GM13976 (cell line): ENCODE measurements around the gene TCF4.

Source experiments
- DNase-seq: peaks from one replicate; pipeline ENCODE4 v3.0.0; 2012; ENCODE audit warnings: low spot score
- in situ Hi-C: fragments of 300-500 bp; cut with MboI; formaldehyde crosslinking; loops from one replicate; pipeline ENCODE4 v1.12.0; 2022; ENCODE audit warnings: low sequenced_read_pairs, mixed read lengths, inconsistent platforms; ENCODE audit not compliant: unreplicated experiment
- TF ChIP-seq, protein P1 (sequence below): IDR thresholded peaks from 2 replicates; pipeline ENCODE4 v1.5.1; 2012; ENCODE audit warnings: borderline replicate concordance, mild to moderate bottlenecking; ENCODE audit not compliant: insufficient read depth; ENCODE audit errors: extremely low read depth, missing control alignments, control extremely low read depth

TCF4 gene

DNA sequence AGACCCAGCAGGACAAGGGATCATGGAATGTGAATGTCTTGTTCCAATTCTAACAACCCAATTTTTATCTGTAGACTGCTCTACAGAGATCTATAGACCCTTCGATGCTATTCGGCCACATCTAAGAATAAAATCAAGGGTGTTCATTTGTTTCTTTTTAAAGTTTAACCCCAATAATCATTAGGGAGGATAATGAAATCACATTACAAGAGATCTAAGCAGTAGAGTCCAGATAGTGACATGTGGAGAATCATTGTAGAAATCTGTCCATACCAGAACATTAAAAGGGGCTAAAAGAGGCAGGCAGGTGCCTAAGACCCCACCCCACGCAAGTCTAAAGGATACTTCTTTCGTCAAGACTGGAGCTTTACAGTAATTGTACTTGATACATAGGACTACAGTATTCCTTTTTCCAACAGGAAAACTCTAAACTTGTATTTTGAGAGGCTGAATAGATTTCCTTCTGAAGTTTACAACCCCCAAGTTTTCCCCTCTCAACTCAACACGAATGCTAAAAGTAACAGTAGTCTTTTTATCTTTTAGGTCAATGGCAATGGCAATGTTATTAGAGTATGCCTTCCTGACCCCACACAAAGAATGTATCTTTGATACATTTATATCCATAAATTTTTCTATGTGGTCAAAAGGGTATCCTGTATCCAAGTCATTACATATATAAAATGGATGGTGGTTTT is 183.7 kb downstream of the TCF4 start:
- TF ChIP-seq, protein P1, sequence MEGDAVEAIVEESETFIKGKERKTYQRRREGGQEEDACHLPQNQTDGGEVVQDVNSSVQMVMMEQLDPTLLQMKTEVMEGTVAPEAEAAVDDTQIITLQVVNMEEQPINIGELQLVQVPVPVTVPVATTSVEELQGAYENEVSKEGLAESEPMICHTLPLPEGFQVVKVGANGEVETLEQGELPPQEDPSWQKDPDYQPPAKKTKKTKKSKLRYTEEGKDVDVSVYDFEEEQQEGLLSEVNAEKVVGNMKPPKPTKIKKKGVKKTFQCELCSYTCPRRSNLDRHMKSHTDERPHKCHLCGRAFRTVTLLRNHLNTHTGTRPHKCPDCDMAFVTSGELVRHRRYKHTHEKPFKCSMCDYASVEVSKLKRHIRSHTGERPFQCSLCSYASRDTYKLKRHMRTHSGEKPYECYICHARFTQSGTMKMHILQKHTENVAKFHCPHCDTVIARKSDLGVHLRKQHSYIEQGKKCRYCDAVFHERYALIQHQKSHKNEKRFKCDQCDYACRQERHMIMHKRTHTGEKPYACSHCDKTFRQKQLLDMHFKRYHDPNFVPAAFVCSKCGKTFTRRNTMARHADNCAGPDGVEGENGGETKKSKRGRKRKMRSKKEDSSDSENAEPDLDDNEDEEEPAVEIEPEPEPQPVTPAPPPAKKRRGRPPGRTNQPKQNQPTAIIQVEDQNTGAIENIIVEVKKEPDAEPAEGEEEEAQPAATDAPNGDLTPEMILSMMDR: no peak
- no peak for DNase-seq
- in situ Hi-C loops: loop anchor here (10.0 to 25.0 kb wide), 2 partner anchors 383 to 1171 kb away; no protein-coding TSS in a partner anchor

DNA sequence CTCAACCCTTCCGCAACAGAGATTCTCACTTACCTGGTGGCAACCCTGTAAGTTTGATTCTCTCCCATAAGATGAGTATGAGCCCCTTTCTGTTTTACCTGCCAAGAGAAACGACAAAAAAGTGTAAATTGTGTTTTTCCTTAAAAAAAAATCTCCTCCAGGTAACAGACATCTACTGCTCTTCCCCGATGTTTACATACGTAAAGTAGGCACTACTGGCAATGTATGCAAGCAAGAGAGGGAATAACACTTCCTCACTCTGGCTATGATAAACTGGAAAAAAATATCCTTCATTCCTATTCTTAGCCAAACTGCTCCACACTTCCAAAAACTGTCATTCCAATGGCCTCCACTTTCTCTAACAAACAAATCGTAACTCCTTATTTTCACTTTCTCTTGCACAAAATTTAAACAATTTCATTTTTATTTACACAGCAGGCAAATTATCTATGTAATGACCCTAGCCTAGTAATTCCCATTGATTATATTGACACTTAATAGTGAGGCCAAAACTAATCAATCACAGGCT is 184.5 kb downstream of the TCF4 start:
- TF ChIP-seq, protein P1: no peak
- in situ Hi-C loops: loop anchor here (10.0 to 25.0 kb wide), 2 partner anchors 384 to 1171 kb away; no protein-coding TSS in a partner anchor
- DNase-seq: no peak

DNA sequence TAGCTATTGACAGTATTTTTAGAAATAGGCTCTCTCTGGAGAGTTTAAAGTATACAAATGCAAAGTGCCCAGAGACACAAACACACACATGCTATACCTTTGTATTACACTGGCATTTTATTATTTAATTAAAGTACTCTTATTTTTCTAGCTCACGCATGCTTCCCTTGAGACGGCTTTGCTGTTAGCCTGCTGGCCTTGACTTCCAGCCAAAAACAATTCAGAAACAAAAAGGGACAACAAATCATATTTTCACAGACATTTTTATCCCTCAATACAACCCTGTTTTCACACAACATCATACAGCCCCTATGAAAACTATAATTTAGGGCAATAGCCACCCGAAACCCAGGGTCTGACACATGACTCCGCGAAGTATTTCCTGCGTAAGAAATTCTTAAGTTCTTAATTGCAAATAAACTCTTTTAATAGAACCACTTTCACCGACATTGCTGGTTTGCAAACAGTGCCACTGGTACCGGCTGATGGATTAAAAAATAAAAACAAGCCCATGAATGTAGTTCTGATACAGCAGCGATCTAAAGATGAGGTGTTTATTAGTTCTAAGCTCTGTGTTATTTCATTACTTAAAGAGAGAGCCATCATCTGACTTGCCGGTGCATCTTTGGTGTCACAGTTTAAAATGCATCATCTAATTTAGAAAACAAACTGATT is 185.1 kb downstream of the TCF4 start:
- in situ Hi-C loops: loop anchor here (10.0 to 25.0 kb wide), 2 partner anchors 384 to 1172 kb away; no protein-coding TSS in a partner anchor
- no peak for DNase-seq

DNA sequence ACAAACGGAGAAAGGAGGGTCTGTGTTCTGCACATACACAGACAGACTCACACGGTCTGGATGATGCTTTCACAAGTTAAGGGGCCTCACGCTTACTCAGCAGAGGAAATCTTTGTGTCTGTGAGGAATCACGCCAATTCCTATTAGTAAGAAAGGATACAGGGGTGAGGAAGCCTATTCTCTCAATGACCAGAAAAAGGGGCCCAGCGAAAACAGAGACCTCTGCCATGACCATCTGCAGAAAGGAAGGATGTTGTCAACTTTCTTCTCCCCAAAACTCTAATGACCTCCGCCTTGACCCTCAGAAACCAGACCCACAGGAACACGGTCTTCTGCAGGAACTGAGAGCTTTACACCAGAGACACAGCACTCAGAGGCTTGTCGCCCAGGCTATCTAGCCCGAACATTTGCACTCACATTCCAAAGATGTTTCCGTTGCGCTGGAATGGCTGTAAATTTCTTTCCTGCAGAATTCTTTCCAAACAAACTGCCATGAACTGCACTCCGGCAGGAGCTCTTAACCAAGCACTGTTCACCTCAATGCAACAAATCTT is 186.3 kb downstream of the TCF4 start:
- DNase-seq: no peak
- TF ChIP-seq, protein P1: no peak
- in situ Hi-C loops: loop anchor here (10.0 to 25.0 kb wide), 2 partner anchors 386 to 1173 kb away; no protein-coding TSS in a partner anchor

More for the DNA sequence above, 185.1 kb downstream of the TCF4 start:
- TF ChIP-seq, protein P1: no peak

DNA sequence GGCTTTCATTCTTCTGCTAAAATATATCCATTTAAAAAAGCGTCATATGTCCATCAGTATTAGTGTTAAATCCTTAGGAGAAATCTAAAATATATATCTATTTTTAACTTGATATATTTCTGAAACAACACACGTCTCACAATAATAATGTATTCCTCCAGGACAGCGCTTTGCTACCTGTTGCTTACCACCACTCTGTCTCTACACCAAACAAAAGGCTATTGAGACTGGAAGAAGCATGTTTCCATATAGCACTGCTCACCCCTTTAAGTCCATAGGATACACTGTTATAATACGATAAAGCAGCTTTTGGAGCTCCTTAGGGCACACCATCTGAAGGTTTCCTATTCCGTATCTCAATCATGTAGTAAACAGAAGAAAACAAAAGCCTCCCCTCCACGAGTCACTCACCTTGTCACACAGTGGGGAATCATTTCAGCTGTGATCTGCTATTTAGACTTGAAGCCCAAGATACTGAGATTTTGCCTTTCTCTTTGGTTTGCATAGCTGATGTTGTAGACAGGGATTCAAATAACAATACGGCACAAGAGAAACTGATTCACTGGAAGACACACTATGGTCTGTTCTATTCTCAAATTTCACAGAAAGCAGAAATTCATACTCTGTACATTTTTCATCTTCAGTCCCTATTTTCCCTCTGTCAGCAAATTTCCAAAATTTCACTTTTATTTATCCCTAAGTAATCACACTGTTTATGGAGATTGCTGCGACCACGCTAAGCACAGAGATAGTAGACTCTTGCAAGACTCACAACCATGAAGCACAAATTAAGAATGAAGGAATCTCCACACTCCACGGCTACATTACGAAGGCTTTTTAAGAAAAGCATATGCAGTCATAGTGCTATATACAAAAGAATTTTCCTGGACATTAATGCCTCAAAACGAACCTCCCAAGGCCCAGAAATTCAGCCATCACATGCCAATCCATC is 187.1 kb downstream of the TCF4 start:
- DNase-seq: no peak
- in situ Hi-C loops: loop anchor here (10.0 to 25.0 kb wide), 2 partner anchors 386 to 1174 kb away; no protein-coding TSS in a partner anchor
- TF ChIP-seq, protein P1: no peak
